ENCODE data around the gene STARD6.
"Not testable (repeated sequence)": the region's sequence is repeated elsewhere in the genome, so short reads cannot be mapped to it uniquely, and the experiment has no call there.

STARD6 gene

GRCh38 chr18:54335638-54336173 lies 22.0 kb downstream of the STARD6 start:
- DNase-seq, result no peak

GRCh38 chr18:54330768-54331548 lies 26.7 kb downstream of the STARD6 start:
- DNase-seq, result no peak

GRCh38 chr18:54329787-54330186 lies 27.9 kb downstream of the STARD6 start:
- DNase-seq, result no peak

- no peak for DNase-seq
Observed at GRCh38 chr18:54327818-54328217, 29.8 kb downstream of the STARD6 start.

GRCh38 chr18:54323970-54324369 lies 33.7 kb downstream of the STARD6 start:
- no peak for DNase-seq

- DNase-seq, result no peak
Observed at GRCh38 chr18:54323561-54323960, 34.1 kb downstream of the STARD6 start.

- DNase-seq, result no peak
Observed at GRCh38 chr18:54316071-54316820, 41.4 kb downstream of the STARD6 start.

GRCh38 chr18:54309564-54309963 lies 48.1 kb downstream of the STARD6 start:
- not testable (repeated sequence) for DNase-seq

GRCh38 chr18:54303408-54303807 lies 54.2 kb downstream of the STARD6 start:
- no peak for DNase-seq

- not testable (repeated sequence) for DNase-seq
Observed at GRCh38 chr18:54298991-54299390, 58.7 kb downstream of the STARD6 start.

GRCh38 chr18:54296062-54296461 lies 61.6 kb downstream of the STARD6 start:
- DNase-seq, result no peak

GRCh38 chr18:54294274-54294673 lies 63.4 kb downstream of the STARD6 start:
- DNase-seq, result no peak

GRCh38 chr18:54284981-54285785 lies 72.5 kb downstream of the STARD6 start:
- no peak for DNase-seq

GRCh38 chr18:54284535-54284934 lies 73.1 kb downstream of the STARD6 start:
- DNase-seq, result no peak

- no peak for DNase-seq
Observed at GRCh38 chr18:54280220-54280569, 77.5 kb downstream of the STARD6 start.

GRCh38 chr18:54279477-54280219 lies 78.0 kb downstream of the STARD6 start:
- DNase-seq, result no peak

- DNase-seq, result no peak
Observed at GRCh38 chr18:54278615-54279014, 79.0 kb downstream of the STARD6 start.

- no peak for DNase-seq
Observed at GRCh38 chr18:54277899-54278298, 79.8 kb downstream of the STARD6 start.

All from NCI-H2081 (cell line).